Measurements from ENCODE around the gene B3GAT3.
A peak's percentile ranks its signal among the peaks of the same experiment; 100 is the strongest.

B3GAT3 gene

DNA sequence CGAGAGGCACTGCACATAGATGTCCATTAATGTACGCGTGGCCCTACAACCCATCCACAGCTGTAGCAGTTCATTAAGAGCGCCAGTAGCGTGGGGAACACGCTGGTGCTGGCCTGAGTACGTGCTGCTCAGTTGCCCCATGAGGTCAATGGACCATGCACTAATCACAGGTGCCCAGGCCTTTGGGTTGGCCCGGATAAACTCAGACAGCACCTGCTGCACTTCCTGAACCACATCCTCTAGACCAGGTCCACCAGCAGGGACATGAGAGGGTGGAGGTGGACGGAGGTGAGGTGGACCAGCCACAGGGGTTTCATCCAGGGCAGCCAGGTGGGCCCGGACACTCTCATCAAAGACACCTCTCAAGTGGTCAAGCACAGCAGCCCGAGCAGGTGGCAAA, 27.7 kb upstream of the B3GAT3 start:
- no peak overlapping the region for H3K4me3 ChIP-seq (ENCODE audit: control insufficient read depth, low read depth, low read length)
- DNase-seq (ENCODE audit: low read depth): no peak
- TF ChIP-seq, protein P1, sequence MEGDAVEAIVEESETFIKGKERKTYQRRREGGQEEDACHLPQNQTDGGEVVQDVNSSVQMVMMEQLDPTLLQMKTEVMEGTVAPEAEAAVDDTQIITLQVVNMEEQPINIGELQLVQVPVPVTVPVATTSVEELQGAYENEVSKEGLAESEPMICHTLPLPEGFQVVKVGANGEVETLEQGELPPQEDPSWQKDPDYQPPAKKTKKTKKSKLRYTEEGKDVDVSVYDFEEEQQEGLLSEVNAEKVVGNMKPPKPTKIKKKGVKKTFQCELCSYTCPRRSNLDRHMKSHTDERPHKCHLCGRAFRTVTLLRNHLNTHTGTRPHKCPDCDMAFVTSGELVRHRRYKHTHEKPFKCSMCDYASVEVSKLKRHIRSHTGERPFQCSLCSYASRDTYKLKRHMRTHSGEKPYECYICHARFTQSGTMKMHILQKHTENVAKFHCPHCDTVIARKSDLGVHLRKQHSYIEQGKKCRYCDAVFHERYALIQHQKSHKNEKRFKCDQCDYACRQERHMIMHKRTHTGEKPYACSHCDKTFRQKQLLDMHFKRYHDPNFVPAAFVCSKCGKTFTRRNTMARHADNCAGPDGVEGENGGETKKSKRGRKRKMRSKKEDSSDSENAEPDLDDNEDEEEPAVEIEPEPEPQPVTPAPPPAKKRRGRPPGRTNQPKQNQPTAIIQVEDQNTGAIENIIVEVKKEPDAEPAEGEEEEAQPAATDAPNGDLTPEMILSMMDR (conservative IDR thresholded peaks at IDR 0.05; ENCODE audit: control insufficient read depth, insufficient read depth, low read depth, low read length): no peak

DNA sequence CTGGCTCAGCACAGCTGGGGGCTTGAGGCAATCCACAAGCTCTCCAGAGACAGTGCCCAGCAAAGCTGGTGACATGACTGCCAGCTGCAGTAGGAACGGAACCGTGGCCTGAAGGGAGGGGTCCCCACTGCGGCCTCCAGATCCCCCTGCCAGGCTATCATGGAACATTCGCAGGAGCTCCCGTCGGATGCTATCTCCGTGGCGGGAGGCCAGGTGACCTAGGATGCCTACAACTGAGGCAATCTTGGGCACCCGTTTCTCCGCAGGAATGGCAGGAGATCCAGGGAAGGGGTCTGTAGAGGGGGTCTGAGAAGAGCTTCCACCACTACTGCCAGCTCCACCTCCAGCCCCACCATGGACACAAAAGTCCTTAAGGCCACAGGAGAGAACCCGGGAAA, 27.2 kb upstream of the B3GAT3 start:
- H3K4me3 ChIP-seq (ENCODE audit: control insufficient read depth, low read depth, low read length): no peak overlapping the region
- TF ChIP-seq, protein P1 (conservative IDR thresholded peaks at IDR 0.05; ENCODE audit: control insufficient read depth, insufficient read depth, low read depth, low read length): no peak
- no peak for DNase-seq (ENCODE audit: low read depth)

DNA sequence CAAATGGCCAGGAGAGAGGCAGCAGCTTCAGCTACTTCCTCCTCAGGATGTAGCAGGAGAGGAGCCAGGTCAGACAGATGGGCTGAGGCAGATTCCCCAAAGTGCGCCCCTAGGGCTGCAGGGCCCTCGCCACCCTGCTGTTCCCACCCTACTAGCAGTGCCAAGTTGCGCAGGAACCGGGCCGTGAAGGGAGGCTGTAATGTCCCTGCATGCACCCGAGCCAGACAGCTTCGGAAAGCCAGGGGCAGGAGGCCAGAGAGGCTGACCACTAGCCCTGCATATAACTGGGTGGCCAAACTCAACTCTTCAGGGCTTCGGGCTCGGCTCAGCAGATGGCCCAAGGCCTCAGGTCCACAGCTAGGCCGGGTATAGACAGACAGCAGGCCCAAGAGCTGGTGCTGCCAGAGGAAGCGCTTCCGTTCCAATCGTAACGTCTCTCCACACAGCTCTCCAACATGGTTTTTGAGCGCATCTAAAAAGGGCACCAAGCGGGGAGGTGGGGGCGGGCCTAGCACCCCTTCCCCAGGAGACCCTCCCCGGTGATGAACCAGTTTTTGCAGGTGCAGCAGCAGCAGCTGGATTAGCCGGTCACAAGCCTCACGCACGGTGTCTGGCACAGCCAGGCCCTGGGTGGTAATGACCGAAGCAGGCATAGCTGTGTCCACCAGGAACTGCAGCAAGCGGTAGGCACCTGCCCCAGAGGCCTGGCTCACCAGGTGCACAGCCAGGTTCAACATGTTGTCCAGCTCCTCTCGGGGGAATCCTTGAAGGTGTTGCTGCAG, 26.6 kb upstream of the B3GAT3 start:
- TF ChIP-seq, protein P1 (conservative IDR thresholded peaks at IDR 0.05; ENCODE audit: control insufficient read depth, insufficient read depth, low read depth, low read length): no peak

DNA sequence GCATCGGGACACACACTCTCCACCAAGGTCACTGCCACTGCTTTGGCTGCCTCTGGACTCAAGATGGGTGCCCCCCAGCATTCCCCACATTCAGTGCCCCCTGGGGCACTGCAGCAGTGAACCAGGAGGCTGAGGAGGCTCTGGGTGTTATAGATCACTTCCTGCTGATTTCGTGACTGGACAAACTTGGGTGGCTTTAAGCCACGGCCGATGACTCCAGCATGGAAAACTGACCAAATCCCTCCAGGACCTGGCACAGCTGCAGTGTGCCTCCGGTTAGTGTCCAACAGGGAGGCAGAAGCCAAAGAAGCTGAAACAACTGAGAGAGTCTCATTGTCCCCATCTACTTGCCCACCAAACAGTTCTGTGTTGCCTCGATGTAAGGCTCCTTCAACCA, 25.8 kb upstream of the B3GAT3 start:
- H3K4me3 ChIP-seq (ENCODE audit: control insufficient read depth, low read depth, low read length): no peak overlapping the region
- TF ChIP-seq, protein P1 (conservative IDR thresholded peaks at IDR 0.05; ENCODE audit: control insufficient read depth, insufficient read depth, low read depth, low read length): no peak
- no peak for DNase-seq (ENCODE audit: low read depth)

More for the DNA sequence above, 26.6 kb upstream of the B3GAT3 start:
- DNase-seq (ENCODE audit: low read depth): no peak
- H3K4me3 ChIP-seq (ENCODE audit: control insufficient read depth, low read depth, low read length): no peak overlapping the region

DNA sequence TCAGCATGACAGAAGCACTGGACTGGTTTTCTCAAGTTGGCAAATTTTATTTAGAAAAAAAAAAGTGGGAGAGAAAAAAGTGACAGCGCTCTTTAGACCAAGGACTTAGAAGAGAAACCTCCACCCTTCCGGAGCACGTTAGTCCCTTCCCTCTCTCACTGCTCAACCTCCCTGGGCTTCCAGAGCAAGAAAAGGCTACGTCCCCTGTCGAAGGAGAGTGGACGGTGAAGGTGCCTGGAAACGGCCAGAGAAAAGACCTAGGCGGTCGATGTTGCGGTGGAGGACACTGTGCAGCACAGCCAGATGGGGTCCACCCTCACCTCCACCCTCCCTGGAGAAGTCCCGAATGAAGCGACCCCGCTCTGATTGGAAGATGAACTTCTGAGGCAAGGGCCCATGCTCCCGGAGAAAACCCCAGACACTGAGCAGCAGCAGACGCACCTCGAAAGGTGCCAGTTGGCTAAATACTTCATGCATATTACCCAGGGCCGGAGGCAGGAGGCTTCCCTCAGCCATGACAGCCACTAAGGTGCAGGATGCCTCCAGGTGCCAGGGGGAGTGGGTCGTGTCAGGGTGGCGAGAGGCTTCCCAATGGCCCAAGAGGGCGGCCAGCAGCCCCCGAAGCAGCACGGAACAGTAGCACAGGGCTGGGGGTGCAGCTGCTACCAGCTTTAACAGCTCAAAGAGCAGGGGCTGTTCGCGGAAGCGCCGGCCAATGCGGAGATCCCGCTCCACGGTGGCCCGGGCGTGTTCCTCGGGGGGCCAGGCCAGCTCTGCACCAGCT, 25.2 kb upstream of the B3GAT3 start:
- H3K4me3 ChIP-seq (ENCODE audit: control insufficient read depth, low read depth, low read length): no peak overlapping the region
- TF ChIP-seq, protein P1 (conservative IDR thresholded peaks at IDR 0.05; ENCODE audit: control insufficient read depth, insufficient read depth, low read depth, low read length): no peak

DNA sequence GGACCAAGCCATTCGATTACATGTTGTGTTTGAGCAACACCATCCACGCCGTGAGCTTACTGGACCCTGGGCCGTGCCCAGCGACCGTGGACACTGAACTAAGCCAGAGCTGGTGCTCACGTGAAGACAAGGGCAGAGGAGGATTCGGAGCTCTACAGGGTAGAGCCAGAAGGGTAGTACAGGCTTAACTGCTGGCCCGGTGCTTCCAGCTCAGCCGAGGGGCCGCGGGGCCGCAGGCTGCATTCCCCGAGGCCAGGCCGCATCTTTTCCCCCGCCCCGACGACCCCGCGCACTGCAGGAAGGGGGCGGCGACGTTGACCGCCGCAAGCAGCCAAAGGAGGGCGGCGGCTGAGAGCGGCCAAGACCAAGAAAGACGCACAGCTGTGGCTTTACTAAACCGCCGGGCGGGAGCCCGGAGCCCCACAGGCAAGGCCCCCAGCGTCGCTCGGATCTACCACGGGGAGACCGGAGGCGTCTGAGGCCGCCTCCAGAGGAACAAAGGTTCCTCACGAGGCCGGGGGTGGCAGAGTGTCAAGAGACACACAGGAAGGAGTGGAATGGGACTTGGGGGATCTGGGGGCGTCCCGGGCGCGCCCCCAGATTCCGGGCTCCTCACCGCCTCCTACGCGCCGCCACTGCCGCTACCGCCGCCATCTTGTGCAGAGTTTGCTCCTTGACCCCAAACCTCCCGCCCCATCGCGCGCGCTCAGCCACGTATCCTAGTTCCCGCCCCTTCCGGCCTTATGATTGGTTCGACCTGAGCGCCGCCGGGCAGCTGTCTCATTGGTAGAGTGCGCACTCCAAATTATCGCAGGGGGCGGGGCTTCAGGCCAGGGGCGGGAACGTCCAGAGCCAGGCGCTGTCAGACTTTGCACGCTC, 24.4 kb upstream of the B3GAT3 start, which contains the start of gene GANAB:
GANAB (minus strand) TSS at position 668 of the 879 bp plus-strand sequence; CDS start at position 654, 14 bp downstream.
- TF ChIP-seq, protein P1 (conservative IDR thresholded peaks at IDR 0.05; ENCODE audit: control insufficient read depth, insufficient read depth, low read depth, low read length): no peak
- DNase-seq (ENCODE audit: low read depth): peak; percentile 96
- peak within 1 kb of the TSS; percentile 82 for H3K4me3 ChIP-seq (ENCODE audit: control insufficient read depth, low read depth, low read length)

More for the DNA sequence above, 25.2 kb upstream of the B3GAT3 start:
- no peak for DNase-seq (ENCODE audit: low read depth)
